ENCODE results near the gene PSD. TPM values are rescaled to one million over a fixed set of nuclear protein-coding genes. Genes with fewer than 3 reads are reported as not detected.
A peak's percentile ranks its signal among the peaks of the same experiment; 100 is the strongest.

The PSD gene
- total and polyA plus RNA-seq, 12 donors = 0.19 to 1.5 (median 0.42) TPM; not detected in 1

- TF ChIP-seq CTCF (IDR thresholded peaks at IDR 0.05) = no peak
- 83 to 89% methylated on average over 6 of the region's 6 CpGs for WGBS, 2 donors
- Histone ChIP-seq H3K9me3 (no peaks in the 10 kb centered on the region), H3K36me3 (peaks cover 0 to 25% (median 0%) of the 10 kb centered on the region in 9 donors), H3K4me3 (no peak overlapping the region), H3K4me1 (peaks cover 8 to 29% (median 25%) of the 10 kb centered on the region in 9 donors), H3K27ac (no peak overlapping the region), H3K27me3 (no peaks in the 10 kb centered on the region)
- ATAC-seq (no peak), DNase-seq (no peak)
- intact Hi-C loops (cut with DNase I) = loop anchor here in 4 of 10 donors (5.0 to 10.0 kb wide), 3 partner anchors 37 to 77 kb away; partner anchors contain the start of genes ACTR1A (in 2 of the 4) and SUFU (in 2 of the 4)
These were observed 6.3 kb upstream of the PSD start for GRCh38 chr10:102424916-102425315.

- no peak overlapping the region for H3K4me3 ChIP-seq
- no peaks in the 10 kb centered on the region for H3K9me3 ChIP-seq
- no peak for ATAC-seq
- H3K27me3 ChIP-seq = peaks cover 0 to 3% (median 0%) of the 10 kb centered on the region in 7 donors
- intact Hi-C loops (cut with DNase I) = loop anchor here in 4 of 10 donors (5.0 to 10.0 kb wide), 3 partner anchors 38 to 78 kb away; partner anchors contain the start of genes ACTR1A (in 2 of the 4) and SUFU (in 2 of the 4)
- DNase-seq = no peak
- H3K36me3 ChIP-seq = peaks cover 0 to 25% (median 0%) of the 10 kb centered on the region in 9 donors
- H3K27ac ChIP-seq = no peak overlapping the region
- peaks cover 14 to 37% (median 33%) of the 10 kb centered on the region in 9 donors for H3K4me1 ChIP-seq
- WGBS, 2 donors = 77 to 92% methylated on average over 9 of the region's 9 CpGs
- TF ChIP-seq CTCF (IDR thresholded peaks at IDR 0.05) = no peak
These were observed 5.6 kb upstream of the PSD start for GRCh38 chr10:102424145-102424544.

GRCh38 chr10:102423372-102423968 lies 4.9 kb upstream of the PSD start:
- DNase-seq (no peak), ATAC-seq (no peak)
- H3K27me3 ChIP-seq = peaks cover 0 to 9% (median 7%) of the 10 kb centered on the region in 7 donors
- 92% methylated on average over 13 of the region's 13 CpGs for WGBS, 2 donors
- peaks cover 15 to 40% (median 36%) of the 10 kb centered on the region in 9 donors for H3K4me1 ChIP-seq
- peaks cover 0 to 25% (median 0%) of the 10 kb centered on the region in 9 donors for H3K36me3 ChIP-seq
- TF ChIP-seq CTCF (IDR thresholded peaks at IDR 0.05) = no peak
- peak overlapping the region in 3 of 10 donors; percentile 81 to 97 (median 91) for H3K27ac ChIP-seq
- intact Hi-C loops (cut with DNase I) = loop anchor here in 4 of 10 donors (2.0 to 10.0 kb wide), 4 partner anchors 29 to 79 kb away; partner anchors contain the start of genes ACTR1A (in 2 of the 4), SUFU (in 2 of the 4) and NFKB2 (in 1 of the 4)
- peak overlapping the region in 2 of 10 donors; percentile 93 to 99 for H3K4me3 ChIP-seq
- H3K9me3 ChIP-seq = no peaks in the 10 kb centered on the region

- peak overlapping the region; percentile 70 to 97 (median 91) for H3K27ac ChIP-seq
- ATAC-seq = peak; percentile 49 to 64 (median 62)
- peaks cover 0 to 17% (median 14%) of the 10 kb centered on the region in 7 donors for H3K27me3 ChIP-seq
These were observed 4.1 kb upstream of the PSD start for GRCh38 chr10:102422545-102423129.

More at GRCh38 chr10:102422545-102423129, 4.1 kb upstream of the PSD start:
- intact Hi-C loops (cut with DNase I) = loop anchor here in 4 of 10 donors (2.0 to 10.0 kb wide), 4 partner anchors 28 to 80 kb away; partner anchors contain the start of genes ACTR1A (in 2 of the 4), SUFU (in 2 of the 4) and NFKB2 (in 1 of the 4)
- Histone ChIP-seq H3K4me3 (peak overlapping the region; percentile 80 to 100 (median 94)), H3K9me3 (no peaks in the 10 kb centered on the region), H3K36me3 (peaks cover 0 to 25% (median 0%) of the 10 kb centered on the region in 9 donors), H3K4me1 (peaks cover 15 to 40% (median 36%) of the 10 kb centered on the region in 9 donors)
- DNase-seq = peak; percentile 77 to 82
- 5 to 7% methylated on average over 28 of the region's 28 CpGs for WGBS, 2 donors
- peak; percentile 54 to 93 (median 81) for TF ChIP-seq CTCF (IDR thresholded peaks at IDR 0.05)

All from heart right ventricle (tissue), 16 donors.